AG09309 (cell line): ENCODE data around the gene SASH1.

ENCODE experiments used
- DNase-seq: peaks from one replicate; pipeline ENCODE4 v3.0.0-alpha.2; 2010; ENCODE audit warnings: low read depth
- H3K4me3 ChIP-seq: 2 replicates; pipeline ENCODE4 v1.5.1; 2011; ENCODE audit warnings: mild to moderate bottlenecking, low read depth, low read length, moderate library complexity; ENCODE audit not compliant: control insufficient read depth
- TF ChIP-seq, protein P1 (sequence below): IDR thresholded peaks from 2 replicates; pipeline ENCODE4 v1.5.1; 2011; ENCODE audit warnings: mild to moderate bottlenecking, low read depth, low read length, inconsistent platforms; ENCODE audit not compliant: insufficient read depth, control insufficient read depth; ENCODE audit errors: missing control alignments

The SASH1 gene

DNA sequence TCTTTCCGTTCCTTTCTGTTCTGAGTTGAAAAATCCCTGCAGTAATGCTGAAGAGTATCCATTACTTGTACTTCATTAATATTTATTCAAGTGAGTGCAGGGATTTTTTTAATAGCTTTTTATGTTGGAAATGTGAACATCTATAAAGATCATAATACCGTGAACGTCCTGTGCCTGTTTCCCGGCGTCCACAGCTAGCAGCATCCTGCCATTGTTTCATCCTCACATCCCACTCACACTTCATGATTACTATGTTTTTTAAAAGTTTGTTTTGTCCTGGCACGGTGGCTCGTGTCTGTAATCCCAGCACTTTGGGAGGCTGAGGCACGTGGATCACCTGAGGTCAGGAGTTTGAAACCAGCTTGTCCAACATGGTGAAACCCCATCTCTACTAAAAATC is 54.3 kb downstream of the SASH1 start:
- DNase-seq = no peak
- TF ChIP-seq, protein P1, sequence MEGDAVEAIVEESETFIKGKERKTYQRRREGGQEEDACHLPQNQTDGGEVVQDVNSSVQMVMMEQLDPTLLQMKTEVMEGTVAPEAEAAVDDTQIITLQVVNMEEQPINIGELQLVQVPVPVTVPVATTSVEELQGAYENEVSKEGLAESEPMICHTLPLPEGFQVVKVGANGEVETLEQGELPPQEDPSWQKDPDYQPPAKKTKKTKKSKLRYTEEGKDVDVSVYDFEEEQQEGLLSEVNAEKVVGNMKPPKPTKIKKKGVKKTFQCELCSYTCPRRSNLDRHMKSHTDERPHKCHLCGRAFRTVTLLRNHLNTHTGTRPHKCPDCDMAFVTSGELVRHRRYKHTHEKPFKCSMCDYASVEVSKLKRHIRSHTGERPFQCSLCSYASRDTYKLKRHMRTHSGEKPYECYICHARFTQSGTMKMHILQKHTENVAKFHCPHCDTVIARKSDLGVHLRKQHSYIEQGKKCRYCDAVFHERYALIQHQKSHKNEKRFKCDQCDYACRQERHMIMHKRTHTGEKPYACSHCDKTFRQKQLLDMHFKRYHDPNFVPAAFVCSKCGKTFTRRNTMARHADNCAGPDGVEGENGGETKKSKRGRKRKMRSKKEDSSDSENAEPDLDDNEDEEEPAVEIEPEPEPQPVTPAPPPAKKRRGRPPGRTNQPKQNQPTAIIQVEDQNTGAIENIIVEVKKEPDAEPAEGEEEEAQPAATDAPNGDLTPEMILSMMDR = no peak
- no peak overlapping the region for H3K4me3 ChIP-seq

DNA sequence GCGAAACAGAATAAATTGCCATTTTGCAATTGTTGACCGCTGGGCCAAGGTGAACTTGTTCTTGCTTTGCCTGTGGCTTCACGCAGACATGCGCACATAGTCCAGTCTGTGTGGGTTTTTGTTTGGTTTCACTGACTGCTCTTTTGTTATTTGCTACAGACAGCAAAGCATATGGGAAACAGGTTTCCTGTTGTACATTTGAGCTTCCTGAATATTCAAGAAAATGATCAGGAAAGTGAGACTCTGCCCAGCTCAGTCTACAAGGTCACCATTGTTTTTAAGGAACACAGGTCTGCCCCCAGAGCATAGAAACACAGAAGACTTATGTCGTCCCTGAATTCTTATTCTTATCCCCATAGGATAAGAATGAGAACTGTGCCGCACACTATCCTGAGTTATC is 55.6 kb downstream of the SASH1 start:
- DNase-seq = no peak
- TF ChIP-seq, protein P1 = no peak
- H3K4me3 ChIP-seq = no peak overlapping the region

DNA sequence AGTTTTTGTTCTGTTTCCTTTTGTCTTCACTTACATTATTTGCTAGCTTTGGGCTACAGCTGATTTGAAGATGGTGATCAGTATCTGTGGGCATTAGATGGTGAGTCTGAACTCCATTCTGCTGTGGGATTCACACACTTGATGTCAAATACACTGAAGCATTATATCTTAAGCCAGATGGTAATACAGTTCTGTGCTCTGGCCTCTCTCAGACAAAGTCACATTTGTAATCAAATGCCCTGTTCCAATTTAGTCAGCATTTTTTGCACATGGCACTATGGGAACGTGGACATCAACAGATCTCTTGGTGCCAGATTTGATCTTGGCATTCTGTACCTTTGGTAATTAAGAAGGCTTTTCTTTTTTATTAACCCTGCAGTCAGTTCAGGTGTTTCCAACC is 56.0 kb downstream of the SASH1 start:
- TF ChIP-seq, protein P1 = no peak
- no peak overlapping the region for H3K4me3 ChIP-seq
- no peak for DNase-seq

DNA sequence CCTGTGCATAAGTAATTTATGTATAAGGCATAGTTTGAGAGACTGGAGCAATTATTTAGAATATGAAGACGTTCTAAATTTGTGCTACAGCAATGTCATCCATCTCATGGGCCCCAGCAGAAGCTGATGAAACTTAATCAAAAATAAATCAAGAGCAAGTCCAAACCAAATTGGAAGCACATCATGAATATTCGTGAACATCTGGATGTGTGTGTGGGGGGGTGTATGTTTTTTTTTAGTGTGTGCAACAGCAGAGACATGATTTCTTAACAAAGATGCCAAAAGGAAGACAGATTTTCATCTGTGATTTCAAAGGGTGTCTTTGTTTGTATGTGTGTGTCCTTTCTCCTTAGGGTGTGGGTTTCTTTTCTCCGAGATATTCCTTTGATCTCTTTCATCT is 58.9 kb downstream of the SASH1 start:
- DNase-seq = no peak
- no peak overlapping the region for H3K4me3 ChIP-seq

DNA sequence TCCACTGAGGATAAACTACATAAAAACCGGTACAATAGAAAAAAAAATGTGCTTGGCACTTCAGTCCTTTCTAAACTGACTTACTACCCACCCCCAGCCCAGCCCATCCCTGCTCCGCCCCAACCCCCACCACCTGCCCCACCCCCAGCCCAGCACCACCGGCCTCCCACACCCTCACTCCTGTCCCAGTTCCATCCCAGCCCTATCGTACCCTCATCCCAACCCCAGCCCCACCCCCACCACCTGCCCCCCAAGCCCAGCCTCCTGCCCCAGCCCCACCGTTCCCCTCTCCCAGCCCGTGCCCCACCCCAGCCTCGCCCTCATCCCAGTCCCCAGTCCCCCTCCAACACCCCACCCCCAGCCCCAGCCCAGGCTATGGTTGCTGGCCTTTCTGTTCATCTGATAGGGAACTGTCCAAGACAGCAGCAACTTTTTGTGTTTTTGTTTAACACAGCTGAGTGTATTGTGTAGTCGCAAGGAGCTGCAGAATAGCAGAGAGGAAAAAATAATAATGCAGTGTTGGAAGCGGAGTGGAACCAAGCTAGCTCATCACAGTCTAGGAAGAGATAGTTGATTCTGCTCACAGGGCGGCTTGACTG is 61.9 kb downstream of the SASH1 start:
- no peak for DNase-seq
- no peak overlapping the region for H3K4me3 ChIP-seq
- TF ChIP-seq, protein P1 = no peak

More for the DNA sequence above, 58.9 kb downstream of the SASH1 start:
- TF ChIP-seq, protein P1 = no peak

DNA sequence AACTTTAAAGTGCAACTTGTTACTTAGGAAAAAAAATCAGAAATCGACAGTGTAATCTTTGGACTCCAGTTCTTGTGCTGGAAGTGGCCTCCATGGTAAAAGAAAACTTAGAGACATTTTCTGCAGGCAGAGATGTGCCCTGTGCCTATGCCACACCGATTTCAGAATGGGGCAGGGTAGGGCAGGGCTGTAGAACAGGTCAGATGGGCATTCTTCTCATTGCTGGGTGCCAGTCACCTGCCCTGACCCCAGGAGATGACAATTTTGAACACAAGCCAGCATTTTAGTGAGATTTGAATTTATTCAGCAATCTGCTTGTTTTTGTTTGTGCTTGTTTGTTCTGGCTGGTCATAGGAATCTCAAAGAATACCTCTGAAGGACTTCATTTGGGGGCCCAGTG is 63.3 kb downstream of the SASH1 start:
- TF ChIP-seq, protein P1 = no peak
- no peak overlapping the region for H3K4me3 ChIP-seq
- no peak for DNase-seq

DNA sequence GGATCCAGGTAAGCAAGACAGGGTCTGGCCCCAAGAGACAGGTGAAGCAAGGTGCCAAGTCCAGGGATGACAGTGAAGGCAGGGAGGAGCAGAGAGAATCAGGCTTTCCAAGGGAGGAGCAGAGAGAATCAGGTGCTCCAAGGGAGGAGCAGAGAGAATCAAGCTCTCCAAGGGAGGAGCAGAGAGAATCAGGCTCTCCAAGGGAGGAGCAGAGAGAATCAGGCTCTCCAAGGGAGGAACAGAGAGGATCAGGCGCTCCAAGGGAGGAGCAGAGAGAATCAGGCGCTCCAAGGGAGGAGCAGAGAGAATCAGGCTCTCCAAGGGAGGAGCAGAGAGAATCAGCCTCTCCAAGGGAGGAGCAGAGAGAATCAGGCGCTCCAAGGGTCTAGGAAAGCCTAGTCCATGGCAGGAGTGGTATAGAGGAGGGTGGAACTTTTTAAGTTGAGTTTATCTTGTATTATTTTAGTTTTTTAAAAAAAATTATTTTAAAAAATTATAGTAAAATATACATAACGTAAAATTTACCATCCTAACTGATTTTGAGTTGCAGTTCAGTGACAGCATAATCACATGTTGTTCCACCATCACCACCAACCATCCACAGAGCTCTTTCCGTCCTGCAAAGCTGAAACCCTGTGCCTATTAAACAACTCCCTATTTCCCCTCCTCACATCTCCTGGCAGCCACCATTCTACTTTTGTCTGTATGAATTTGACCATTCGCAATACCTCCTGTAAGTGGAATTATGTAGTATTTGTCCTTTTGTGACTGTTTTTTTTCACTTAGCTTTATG is 64.1 kb downstream of the SASH1 start:
- TF ChIP-seq, protein P1 = no peak
- H3K4me3 ChIP-seq = no peak overlapping the region
- DNase-seq = no peak
